Measurements from ENCODE around the gene BOC. TPM values are rescaled to one million over a fixed set of nuclear protein-coding genes. Genes with fewer than 3 reads are reported as not detected.

The BOC gene
- total RNA-seq, 3 donors from 2014 or later: 48.8 to 56.6 (median 55.1) TPM

DNA sequence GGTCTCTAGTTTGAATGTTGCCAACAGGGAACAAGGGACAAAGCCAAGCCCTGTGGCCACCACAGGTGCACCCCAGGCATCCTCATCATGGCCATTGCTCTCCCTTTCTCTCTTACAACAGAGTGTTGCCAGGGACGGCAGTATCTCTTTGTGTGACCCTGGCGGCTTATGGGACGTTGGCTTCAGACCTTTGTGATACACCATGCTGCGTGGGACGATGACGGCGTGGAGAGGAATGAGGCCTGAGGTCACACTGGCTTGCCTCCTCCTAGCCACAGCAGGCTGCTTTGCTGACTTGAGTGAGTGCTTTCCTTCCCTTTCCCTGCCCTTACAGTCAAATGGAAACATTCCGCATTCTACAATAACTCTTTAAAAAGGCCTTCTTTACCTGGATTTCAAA is 38.2 kb downstream of the BOC start:
- Histone ChIP-seq H3K27me3 (no peaks in the 10 kb centered on the region), H3K36me3 (no peaks in the 10 kb centered on the region), H3K4me1 (peaks cover 0 to 24% of the 10 kb centered on the region in 2 donors), H3K4me3 (no peak overlapping the region), H3K27ac (peak overlapping the region; percentile 92 to 97), H3K9me3 (no peaks in the 10 kb centered on the region)
- intact Hi-C loops (cut with DNase I; ENCODE audit: low total_unique reads): no loop called here
- peak in 1 of 2 donors; percentile 56 for DNase-seq (ENCODE audit: low spot score in 2 of 2)
- TF ChIP-seq, protein P1, sequence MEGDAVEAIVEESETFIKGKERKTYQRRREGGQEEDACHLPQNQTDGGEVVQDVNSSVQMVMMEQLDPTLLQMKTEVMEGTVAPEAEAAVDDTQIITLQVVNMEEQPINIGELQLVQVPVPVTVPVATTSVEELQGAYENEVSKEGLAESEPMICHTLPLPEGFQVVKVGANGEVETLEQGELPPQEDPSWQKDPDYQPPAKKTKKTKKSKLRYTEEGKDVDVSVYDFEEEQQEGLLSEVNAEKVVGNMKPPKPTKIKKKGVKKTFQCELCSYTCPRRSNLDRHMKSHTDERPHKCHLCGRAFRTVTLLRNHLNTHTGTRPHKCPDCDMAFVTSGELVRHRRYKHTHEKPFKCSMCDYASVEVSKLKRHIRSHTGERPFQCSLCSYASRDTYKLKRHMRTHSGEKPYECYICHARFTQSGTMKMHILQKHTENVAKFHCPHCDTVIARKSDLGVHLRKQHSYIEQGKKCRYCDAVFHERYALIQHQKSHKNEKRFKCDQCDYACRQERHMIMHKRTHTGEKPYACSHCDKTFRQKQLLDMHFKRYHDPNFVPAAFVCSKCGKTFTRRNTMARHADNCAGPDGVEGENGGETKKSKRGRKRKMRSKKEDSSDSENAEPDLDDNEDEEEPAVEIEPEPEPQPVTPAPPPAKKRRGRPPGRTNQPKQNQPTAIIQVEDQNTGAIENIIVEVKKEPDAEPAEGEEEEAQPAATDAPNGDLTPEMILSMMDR (IDR thresholded peaks at IDR 0.05): no peak
- TF ChIP-seq POLR2AphosphoS5 (IDR thresholded peaks at IDR 0.05) (no peak), POLR2A (IDR thresholded peaks at IDR 0.05) (no peak)

DNA sequence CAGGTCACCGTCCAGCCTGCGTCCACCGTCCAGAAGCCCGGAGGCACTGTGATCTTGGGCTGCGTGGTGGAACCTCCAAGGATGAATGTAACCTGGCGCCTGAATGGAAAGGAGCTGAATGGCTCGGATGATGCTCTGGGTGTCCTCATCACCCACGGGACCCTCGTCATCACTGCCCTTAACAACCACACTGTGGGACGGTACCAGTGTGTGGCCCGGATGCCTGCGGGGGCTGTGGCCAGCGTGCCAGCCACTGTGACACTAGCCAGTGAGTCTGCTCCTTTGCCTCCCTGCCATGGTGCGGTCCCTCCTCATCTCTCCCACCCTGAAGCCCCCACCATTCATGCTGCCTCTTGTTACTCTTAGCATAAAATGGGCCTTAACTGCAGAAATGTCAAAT is 39.2 kb downstream of the BOC start:
- peak overlapping the region; percentile 92 to 97 for H3K27ac ChIP-seq
- H3K9me3 ChIP-seq: no peaks in the 10 kb centered on the region
- H3K27me3 ChIP-seq: no peaks in the 10 kb centered on the region
- DNase-seq (ENCODE audit: low spot score in 2 of 2): no peak
- H3K36me3 ChIP-seq: no peaks in the 10 kb centered on the region
- intact Hi-C loops (cut with DNase I; ENCODE audit: low total_unique reads): no loop called here
- no peak overlapping the region for H3K4me3 ChIP-seq
- peaks cover 0 to 29% of the 10 kb centered on the region in 2 donors for H3K4me1 ChIP-seq
- TF ChIP-seq POLR2A (IDR thresholded peaks at IDR 0.05) (no peak), POLR2AphosphoS5 (IDR thresholded peaks at IDR 0.05) (no peak)
- TF ChIP-seq, protein P1 (IDR thresholded peaks at IDR 0.05): no peak

- no peak for TF ChIP-seq POLR2A (IDR thresholded peaks at IDR 0.05)
- no peak for TF ChIP-seq POLR2AphosphoS5 (IDR thresholded peaks at IDR 0.05)
- TF ChIP-seq, protein P1 (IDR thresholded peaks at IDR 0.05): no peak
- intact Hi-C loops (cut with DNase I; ENCODE audit: low total_unique reads): no loop called here
- peaks cover 0 to 21% of the 10 kb centered on the region in 2 donors for H3K4me1 ChIP-seq
- H3K27me3 ChIP-seq: no peaks in the 10 kb centered on the region
- H3K4me3 ChIP-seq: no peak overlapping the region
- no peaks in the 10 kb centered on the region for H3K9me3 ChIP-seq
- no peak for DNase-seq (ENCODE audit: low spot score in 2 of 2)
- H3K36me3 ChIP-seq: no peaks in the 10 kb centered on the region
- peak overlapping the region; percentile 92 to 97 for H3K27ac ChIP-seq
These were observed 40.5 kb downstream of the BOC start for GRCh38 chr3:113251817-113252216.

DNA sequence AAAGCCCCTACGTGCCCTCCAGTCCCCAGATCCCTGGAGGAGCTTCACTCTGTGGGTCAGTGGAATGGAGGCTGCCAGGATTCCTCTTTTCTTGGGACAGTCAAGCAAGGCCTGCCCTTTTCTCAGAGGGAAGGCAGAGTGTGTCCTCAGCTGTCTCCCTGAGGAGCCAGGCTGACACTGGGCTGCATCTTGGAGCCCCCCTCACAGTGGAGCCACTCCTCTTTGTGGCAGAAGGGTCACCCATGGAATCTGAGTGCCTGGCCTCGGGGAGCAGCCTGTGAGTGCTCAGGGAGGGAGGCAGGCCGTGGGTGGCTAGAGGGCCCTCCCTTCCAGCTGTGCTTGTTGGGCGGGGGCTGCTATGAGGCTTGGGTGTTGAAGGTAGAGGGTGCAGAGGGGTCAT is 41.2 kb downstream of the BOC start:
- intact Hi-C loops (cut with DNase I; ENCODE audit: low total_unique reads): no loop called here
- Histone ChIP-seq H3K27ac (peak overlapping the region; percentile 92 to 97), H3K27me3 (no peaks in the 10 kb centered on the region), H3K9me3 (no peaks in the 10 kb centered on the region), H3K4me1 (peaks cover 0 to 21% of the 10 kb centered on the region in 2 donors), H3K36me3 (no peaks in the 10 kb centered on the region), H3K4me3 (no peak overlapping the region)
- no peak for TF ChIP-seq POLR2AphosphoS5 (IDR thresholded peaks at IDR 0.05)
- TF ChIP-seq POLR2A (IDR thresholded peaks at IDR 0.05): no peak
- TF ChIP-seq, protein P1 (IDR thresholded peaks at IDR 0.05): no peak
- DNase-seq (ENCODE audit: low spot score in 2 of 2): no peak

- intact Hi-C loops (cut with DNase I; ENCODE audit: low total_unique reads): no loop called here
- peak overlapping the region; percentile 84 to 92 for H3K27ac ChIP-seq
- H3K36me3 ChIP-seq: no peaks in the 10 kb centered on the region
- no peak for TF ChIP-seq POLR2A (IDR thresholded peaks at IDR 0.05)
- no peaks in the 10 kb centered on the region for H3K9me3 ChIP-seq
- no peak for DNase-seq (ENCODE audit: low spot score in 2 of 2)
- H3K4me3 ChIP-seq: no peak overlapping the region
- H3K4me1 ChIP-seq: peaks cover 0 to 21% of the 10 kb centered on the region in 2 donors
- H3K27me3 ChIP-seq: no peaks in the 10 kb centered on the region
These were observed 42.3 kb downstream of the BOC start for GRCh38 chr3:113253702-113254101.

Data from breast epithelium (tissue), 4 donors.